Mucosa of gallbladder (tissue), 1 donor: Measurements from ENCODE around the gene DNAH12. TPM values are rescaled to one million over a fixed set of nuclear protein-coding genes. Genes with fewer than 3 reads are reported as not detected.
"Not testable (repeated sequence)": the region's sequence is repeated elsewhere in the genome, so short reads cannot be mapped to it uniquely, and the experiment has no call there.

Experiments used
- DNase-seq: peaks from one replicate; pipeline ENCODE4 v3.0.0-alpha.2; 2020; ENCODE audit warnings: low spot score
- total RNA-seq: library from RNA; stranded (reverse); gene quantifications from one replicate; pipeline ENCODE4 v1.2.1, GENCODE V29; 2021
- donor health status: DM: no; HTN: no; CAD: no.

Gene DNAH12
- total RNA-seq, 1 donor from 2014 or later = 0.52 TPM

DNA sequence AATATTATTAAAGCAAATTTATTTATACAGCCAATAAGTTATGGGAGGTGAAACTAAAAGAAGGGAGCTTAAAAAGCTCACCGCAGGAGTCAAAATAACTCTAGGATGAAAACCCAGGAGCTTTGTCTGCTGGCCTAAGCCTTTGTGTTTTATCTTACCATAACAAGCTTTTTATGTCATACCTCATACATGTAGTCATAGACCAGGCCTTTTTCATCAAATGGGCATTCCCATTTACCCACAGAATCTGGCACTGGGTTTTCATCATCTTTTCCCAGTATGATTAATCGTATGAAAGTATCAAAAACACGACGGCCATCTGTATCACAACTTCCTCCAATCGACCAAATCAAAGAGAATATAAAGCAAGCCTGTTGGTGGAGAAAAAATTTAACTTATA, 122.8 kb downstream of the DNAH12 start:
- DNase-seq = no peak

DNA sequence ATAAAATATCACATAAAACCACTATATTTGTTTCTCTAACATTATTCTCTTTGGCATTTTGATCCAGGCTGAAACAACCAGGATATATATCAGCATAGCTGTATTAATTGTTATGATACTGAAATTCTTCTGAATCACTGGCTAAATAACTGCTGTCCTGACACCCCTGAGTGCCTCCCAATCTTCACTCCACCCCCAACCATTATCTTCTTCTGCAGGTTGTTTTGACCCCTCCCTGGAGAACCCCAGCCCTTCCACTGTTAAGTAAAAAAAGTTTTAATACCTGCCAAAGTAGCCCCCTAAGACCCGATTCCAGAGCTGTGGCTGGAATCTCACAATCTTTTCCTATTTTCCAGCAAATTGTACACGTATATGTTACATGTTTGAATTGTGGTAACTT, 124.1 kb downstream of the DNAH12 start:
- DNase-seq = no peak

DNA sequence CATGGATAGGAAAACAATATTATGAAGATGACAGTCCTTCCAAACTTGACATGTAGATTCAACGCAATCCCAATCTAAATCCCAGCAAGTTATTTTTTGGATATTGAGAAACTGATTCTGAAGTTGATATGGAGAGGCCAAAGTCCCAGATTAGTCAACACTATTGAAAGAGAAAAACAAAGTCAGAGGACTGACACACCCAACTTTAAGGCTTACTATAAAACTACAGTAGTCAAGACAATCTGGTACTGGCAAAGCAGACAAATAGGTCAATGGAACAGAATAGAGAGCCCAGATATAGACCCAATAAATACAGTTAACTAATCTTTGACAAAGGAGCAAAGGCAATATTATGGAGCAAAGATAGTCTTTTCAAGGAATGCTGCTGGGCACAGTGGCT, 132.4 kb downstream of the DNAH12 start:
- no peak for DNase-seq

DNA sequence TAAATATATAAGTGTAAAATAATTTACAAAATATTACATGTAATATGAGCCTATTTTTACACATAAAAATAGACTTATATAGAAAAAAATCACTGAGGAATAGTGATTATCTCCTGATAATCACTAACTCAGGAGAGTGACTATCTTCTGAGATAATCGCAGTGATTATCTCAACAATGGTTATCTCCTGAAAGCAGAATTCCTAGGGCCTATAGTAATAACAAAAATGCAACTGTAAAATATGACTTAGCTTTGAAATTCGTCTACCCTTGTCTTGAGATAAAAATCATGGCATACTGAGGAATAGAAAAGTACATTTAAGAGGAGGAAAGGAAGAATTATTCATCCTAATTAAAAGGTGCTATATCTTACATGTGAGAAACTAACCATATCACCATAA, 134.7 kb downstream of the DNAH12 start:
- no peak for DNase-seq

DNA sequence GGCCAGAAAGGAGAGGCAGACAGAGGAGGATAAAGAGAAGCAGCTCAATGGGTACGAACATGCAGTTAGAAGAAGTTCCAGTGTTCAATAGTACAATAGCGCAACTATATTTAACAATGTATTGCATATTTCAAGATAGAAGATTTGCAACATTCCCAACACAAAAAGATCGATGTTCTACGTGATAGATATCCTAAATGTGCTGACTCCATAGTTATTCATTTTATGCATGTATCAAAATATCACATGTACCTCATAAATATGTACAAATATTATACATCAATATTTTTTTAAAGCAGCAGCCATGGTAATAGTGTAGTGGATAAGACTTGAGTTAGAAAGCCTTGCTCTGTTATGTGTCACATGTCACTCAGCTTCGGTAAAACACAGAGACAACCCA, 141.5 kb downstream of the DNAH12 start:
- DNase-seq = no peak

DNA sequence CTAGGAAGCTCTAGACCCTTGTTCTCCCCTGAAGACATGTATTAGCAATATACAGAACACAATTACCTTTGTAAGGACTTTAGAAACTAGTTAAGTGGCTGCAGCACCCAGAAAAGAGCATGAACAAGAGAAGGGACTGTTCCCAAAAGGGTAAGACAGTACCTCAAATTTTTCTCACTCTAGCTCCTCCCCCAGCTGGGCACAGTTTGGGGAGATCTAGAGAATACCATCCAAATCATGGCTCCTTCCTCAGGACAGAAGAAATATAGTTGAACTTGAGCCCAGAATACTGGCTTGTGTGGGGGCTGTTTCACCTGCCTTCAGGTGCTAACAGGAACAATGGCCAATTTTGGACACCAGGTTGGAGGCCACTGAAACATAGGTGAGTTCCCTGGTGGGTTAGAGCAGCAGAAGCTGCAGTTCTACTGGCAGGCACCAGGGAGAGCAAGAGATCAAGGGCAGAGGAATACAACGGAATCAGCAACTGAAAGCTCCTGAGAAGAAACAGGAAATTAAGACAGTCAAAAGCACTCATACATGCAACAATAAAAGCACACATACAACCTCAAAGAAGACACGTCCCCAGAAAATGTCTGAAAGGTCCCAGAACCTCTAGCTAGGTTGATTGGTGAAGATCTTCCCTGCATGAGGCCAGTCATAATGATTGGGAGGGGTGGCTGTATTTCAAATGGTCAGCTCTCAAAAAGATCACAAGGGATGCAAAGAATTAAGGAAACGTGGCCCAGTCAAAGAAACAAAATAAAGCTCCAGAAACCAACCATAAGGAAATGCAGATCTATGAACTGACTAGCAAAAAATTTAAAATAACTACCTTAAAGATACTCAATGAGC, 146.7 kb downstream of the DNAH12 start:
- peak; percentile 33 for DNase-seq

DNA sequence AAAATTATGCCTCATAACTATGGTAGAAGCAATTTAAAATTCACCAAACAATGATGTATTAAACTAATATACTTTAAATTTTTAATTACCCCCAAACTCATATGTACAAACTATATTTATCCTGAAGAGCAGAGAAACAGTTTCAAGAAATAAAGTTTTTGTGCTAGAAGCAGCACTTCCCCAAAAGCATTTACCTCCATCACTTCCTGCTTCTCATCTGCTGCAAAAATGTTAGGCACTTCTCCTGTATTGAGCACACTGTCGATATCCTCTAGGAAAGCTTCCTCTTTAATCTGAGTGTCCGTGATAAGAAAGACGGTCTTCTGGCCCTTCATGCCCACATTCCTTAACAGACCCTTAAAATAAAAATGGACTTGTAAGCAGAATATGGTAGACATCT, 150.2 kb downstream of the DNAH12 start:
- no peak for DNase-seq

DNA sequence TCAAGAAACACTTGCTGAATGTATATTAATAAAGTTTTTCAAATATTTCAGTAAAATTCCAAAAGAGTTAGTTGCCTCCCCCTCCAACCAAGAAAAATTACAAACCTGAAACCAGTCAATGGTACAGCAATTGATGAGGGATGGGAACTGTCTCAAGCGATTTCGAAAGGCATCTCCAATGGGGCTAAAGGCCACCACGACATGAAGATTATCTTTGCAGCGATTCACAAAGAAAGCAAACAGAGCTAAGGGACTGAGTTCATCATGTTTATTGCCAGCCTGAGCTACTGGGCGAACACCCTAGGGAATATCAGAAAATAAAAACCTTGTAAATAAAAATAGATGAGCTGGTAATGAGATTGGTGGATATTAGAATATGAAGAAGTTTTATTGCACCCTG, 152.4 kb downstream of the DNAH12 start:
- no peak for DNase-seq

DNA sequence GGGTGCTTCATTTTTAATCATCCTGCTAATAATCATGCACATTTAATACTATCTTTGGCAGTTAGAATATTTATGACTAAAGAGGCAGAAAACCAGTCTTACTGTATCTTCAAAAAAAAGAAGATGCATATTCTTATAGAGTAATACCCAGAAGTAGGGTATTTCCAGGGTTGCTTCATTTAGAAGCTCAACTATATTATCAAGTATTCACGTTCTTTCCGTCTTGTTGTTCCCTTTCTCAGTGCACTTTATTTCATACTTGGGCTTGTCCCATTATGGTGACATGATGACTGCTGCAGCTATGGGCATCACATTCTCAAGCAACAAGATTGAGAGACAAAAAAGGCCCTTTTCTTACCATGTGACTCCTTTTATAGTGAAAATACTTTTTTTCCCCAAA, 154.9 kb downstream of the DNAH12 start:
- DNase-seq = no peak

DNA sequence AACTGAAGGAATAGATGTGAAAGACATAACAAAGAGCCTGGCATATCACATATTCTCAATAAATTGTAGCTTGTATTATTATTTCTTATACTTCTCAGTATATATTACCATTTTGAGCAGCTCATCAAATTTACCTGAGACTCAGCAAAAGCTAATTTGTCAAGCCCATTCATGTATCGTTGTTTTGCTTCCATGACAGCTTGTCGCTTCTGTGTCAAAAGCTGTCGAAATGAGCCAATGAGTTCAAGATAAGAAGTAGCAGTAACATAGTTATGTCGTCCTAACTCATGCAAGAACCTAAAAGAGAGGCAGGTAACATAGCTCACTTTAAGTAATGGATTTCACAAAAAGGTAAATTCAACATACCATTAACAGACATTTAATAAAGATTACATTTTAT, 157.8 kb downstream of the DNAH12 start:
- no peak for DNase-seq

DNA sequence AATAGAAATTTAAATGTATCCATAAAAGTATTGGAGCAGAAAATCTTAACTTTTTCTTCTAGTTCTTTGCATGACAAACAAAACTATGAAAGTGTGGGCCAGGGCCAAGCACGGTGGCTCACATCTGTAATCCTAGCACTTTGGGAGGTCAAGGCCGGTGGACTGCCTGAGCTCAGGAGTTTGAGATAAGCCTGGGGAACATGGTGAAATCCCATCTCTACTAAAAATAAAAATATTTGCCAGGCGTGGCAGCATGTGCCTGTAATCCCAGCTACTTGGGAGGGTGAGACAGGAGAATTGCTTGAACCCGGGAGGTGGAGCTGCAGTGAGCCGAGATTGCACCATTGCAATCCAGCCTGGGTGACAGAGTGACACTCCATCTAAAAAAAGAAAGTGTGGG, 158.6 kb downstream of the DNAH12 start:
- DNase-seq = no peak

DNA sequence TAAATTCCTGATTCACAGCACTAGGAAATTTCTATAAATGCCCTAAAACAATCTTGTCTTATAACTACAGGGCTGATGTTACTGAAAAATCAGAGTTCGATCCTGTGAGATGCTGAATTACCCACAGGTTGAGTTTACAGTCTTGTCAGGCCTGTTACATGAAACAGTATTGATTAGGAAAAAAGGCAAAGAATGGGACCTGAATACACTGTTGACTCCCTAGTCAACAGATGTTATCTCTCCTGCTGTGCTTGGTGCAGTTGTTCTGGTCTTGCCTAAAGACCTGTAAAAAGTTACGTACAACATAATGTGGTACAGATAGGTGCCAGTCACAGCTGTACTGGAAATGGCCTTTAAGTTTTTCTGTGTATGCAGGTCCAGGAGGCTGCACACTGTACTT, 160.3 kb downstream of the DNAH12 start:
- no peak for DNase-seq

DNA sequence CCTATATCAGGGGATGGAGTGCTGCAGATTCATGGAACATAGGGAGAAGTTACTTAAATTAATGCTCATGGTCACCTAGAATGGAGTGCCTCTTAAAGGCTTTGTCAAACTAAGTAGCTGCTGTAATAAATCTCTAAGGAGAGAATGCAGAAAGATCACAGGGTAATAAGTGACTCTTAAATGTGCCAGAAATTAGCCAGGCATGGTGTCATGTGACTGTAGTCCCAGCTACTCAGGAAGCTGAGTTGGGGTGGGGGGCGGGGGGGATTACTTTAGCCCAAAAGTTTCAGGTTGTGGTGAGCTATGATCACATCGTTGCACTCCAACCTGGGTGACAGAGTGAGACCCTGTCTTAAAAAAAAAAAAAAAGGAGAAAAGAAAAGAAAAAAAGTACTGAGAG, 160.7 kb downstream of the DNAH12 start:
- no peak for DNase-seq

DNA sequence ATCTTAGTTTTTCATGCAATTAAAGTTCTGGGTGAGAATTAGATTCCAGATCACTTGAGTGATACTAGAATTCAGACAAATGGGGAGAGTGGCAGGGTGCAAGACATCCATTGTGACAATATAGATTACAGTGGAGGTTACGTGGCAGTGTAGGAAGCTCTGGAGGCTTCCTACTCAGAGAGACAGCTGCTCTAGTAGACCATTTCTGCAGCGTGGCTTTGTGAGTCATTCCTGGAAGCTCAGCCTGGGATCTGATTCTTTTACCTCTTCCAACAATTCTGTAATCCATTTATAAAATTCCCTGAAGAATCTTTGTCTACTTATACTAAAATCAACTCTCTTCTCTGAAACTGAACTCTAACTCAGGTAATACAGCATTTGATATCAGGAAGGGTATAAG, 161.2 kb downstream of the DNAH12 start:
- DNase-seq = no peak

DNA sequence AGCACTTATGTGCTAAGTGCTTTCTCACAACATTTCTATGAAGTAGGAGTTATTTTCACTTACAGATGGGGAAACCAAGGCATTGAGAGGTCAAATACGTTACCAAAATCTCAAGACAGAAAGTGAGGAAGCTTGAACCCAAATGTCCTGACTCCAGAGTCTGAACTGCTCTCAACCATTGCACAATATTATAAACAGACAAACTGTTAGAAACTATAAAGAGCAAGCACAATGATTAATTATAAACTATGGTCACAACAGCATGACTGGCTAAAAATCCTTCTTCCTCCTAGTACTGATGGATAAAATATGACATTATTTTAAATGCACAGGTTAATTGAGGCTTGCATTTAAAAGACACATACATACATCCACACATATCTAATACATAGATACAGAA, 173.8 kb downstream of the DNAH12 start:
- no peak for DNase-seq

DNA sequence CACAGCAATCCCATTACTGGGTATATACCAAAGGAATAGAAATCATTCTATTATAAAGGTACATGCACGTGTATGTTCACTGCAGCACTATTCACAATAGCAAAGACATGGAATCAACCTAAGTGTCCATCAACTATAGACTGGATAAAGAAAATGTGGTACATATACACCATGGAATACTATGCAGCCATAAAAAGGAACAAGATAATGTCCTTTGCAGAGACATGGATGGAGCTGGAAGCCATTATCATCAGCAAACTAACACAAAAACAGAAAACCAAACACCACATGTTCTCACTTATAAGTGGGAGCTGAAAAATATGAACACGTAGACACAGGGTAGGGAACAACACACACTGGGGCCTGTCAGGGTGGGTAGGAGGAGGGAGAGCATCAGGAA, 179.1 kb downstream of the DNAH12 start:
- DNase-seq = not testable (repeated sequence)

DNA sequence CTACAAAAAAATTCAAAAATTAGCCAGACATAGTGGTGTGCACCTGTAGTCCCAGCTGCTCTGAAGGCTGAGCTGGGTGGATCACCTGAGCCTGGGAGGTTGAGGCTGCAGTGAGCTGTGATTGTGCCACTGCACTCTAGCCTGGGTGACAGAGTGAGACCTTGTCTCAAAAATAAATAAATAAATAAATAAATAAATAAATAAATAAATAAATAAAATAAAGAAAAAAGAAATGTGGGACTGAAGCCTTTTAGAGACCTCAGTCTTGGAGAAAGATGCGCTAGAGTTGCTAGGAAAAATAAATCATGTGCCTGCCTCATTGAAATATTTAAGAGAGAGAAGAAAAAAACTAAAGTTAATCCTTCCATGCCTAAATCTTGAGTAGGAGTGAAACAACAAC, 187.9 kb downstream of the DNAH12 start:
- DNase-seq = not testable (repeated sequence)

DNA sequence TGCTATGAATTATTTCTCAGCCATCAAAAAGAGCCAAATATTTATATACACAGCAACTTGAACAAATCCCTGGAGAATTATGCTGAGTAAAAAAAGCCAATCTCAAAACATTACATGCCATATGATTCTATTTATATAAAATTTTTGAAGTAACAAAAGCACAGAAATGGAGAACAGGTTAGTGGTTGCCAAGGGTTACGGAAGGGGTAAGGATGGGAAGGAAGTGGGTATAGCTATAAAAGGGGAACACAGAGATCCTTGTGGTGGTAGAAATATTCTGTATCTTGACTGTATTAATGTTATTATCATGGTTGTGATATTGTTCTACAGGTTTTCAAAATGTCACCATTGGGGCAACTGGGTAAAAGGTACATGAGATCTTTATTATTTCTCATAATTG, 189.4 kb downstream of the DNAH12 start:
- DNase-seq = no peak

DNA sequence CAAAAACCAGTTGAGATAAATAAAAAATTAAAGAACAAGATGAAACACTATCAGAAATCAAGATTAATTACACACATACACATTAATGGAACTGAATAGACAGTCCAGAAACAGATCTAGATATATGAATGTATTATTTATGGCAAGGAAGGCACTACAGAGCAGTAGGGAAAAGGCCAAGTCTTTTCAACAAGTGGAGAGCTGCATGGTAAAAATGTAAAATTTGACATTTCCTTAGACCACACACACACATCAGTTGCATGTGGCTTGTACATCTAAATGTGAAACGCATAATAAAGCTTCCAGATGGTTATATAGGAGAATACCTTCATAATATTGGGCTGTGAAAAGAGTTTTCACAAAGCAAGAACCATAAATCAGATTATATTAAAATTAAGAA, 193.9 kb downstream of the DNAH12 start:
- DNase-seq = no peak

DNA sequence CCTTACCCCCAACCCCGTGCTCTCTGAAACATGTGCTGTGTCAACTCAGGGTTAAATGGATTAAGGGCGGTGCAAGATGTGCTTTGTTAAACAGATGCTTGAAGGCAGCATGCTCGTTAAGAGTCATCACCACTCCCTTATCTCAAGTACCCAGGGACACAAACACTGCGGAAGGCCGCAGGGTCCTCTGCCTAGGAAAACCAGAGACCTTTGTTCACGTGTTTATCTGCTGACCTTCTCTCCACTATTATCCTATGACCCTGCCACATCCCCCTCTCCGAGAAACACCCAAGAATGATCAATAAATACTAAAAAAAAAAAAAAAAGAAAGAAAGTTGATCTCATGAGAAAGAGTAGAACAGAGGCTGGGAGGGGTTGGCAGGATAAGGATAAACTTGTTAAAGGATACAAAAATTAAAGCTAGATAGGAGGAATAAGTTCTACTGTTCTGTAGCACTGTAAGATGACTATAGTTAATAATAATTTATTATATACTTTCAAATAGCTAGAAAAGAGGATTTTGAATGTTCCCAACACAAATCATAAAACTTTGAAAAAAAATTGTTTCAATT, 205.0 kb downstream of the DNAH12 start:
- not testable (repeated sequence) for DNase-seq

DNA sequence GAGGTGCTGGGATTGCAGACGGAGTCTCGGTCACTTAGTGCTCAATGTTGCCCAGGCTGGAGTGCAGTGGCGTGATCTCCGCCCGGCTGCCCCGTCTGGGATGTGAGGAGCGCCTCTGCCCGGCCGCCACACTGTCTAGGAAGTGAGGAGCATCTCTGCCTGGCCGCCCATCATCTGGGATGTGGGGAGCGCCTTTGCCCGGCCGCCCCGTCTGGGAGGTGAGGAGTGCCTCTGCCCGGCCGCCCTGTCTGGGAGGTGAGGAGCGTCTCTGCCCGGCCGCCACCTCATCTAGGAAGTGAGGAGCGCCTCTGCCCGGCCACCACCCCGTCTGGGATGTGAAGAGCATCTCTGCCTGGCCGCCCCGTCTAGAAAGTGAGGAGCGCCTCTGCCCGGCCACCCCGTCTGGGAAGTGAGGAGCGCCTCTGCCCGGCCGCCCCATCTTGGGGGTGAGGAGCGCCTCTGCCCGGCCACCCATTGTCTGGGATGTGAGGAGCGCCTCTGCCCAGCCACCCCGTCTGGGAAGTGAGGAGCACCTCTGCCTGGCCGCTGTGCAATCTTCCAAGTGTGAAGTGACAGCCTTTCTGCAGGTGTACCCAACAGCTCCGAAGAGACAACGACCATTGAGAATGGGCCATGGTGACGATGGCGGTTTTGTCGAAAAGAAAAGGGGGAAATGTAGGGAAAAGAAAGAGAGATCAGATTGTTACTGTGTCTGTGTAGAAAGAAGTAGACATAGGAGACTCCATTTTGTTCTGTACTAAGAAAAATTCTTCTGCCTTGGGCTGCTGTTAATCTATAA, 205.7 kb downstream of the DNAH12 start:
- DNase-seq = not testable (repeated sequence)

DNA sequence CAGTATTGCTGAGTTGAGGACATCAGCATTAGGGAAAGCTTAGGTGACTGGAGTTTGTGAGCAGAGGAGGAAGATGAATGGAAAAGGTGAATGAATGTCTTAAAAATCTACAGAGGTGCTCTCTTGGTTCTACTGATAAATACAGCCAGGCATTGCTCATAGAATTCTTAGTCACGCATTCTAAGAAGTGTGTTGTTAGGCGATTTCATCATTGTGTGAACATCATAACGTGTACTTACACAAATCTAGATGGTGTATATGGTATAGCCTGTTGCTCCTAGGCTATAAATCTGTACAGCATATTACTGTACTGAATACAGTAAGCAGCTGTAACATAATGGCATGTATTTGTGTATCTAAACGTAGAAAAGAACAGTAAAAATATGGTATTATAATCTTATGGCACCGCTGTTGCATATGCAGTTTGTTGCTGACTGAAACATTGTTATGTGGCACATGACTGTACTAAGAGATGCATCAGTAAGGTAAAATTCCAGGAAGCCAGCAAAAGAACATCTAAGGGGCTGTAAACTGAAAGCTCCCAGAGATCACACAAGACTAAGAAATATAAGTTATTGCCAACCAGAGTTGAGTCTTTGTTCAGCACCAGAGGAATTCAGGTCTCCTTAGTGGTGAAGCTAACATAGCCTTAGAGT, 208.7 kb downstream of the DNAH12 start:
- no peak for DNase-seq
